GM23338 (cell line): ENCODE measurements around the gene OR51V1. TPM values are rescaled to one million over a fixed set of nuclear protein-coding genes. Genes with fewer than 3 reads are reported as not detected.
A peak's percentile ranks its signal among the peaks of the same experiment; 100 is the strongest.

Source experiments
- ATAC-seq: fragments of 200-7000 bp; cut with Tn5 transposase; 3 replicates; pipeline ENCODE4 v1.9.1; 2020
- DNase-seq: peaks from one replicate; pipeline ENCODE4 v3.0.0-alpha.2; 2015; ENCODE audit warnings: low spot score
- H2AFZ ChIP-seq: fragments of 200-600 bp; sonication (generic); 2 replicates; pipeline ENCODE4 v1.8.0; 2016; ENCODE audit warnings: antibody characterized with exemption, mild to moderate bottlenecking, moderate library complexity
- H3F3A ChIP-seq: fragments of 200-600 bp; sonication (generic); replicated peaks from 2 replicates; pipeline ENCODE4 v1.8.0; 2017; ENCODE audit warnings: antibody characterized with exemption, mixed run types, low read depth
- H3K27ac ChIP-seq: fragments of 200-600 bp; sonication (generic); 2 replicates; pipeline ENCODE4 v1.6.1; 2016; ENCODE audit warnings: low read depth
- H3K27me3 ChIP-seq: fragments of 200-600 bp; sonication (generic); 2 replicates; pipeline ENCODE4 v1.8.0; 2016; ENCODE audit warnings: mild to moderate bottlenecking, mixed run types, moderate library complexity; ENCODE audit not compliant: insufficient read depth
- H3K36me3 ChIP-seq: fragments of 200-600 bp; sonication (generic); 2 replicates; pipeline ENCODE4 v1.8.0; 2016; ENCODE audit warnings: mild to moderate bottlenecking; ENCODE audit not compliant: insufficient read depth
- H3K4me1 ChIP-seq: fragments of 200-600 bp; sonication (generic); 2 replicates; pipeline ENCODE4 v1.8.0; 2016; ENCODE audit warnings: mild to moderate bottlenecking, moderate library complexity; ENCODE audit not compliant: insufficient read depth
- H3K4me2 ChIP-seq: fragments of 200-600 bp; sonication (generic); 2 replicates; pipeline ENCODE4 v1.7.1; 2017; ENCODE audit warnings: mixed run types
- H3K4me3 ChIP-seq: fragments of 200-600 bp; sonication (generic); 2 replicates; pipeline ENCODE4 v1.6.1; 2016; ENCODE audit warnings: mixed run types
- H3K79me2 ChIP-seq: fragments of 200-600 bp; sonication (generic); replicated peaks from 2 replicates; pipeline ENCODE4 v1.8.0; 2017; ENCODE audit warnings: mild to moderate bottlenecking; ENCODE audit not compliant: insufficient read depth
- H3K9me2 ChIP-seq: fragments of 200-600 bp; sonication (generic); 2 replicates; pipeline ENCODE4 v1.8.0; 2017; ENCODE audit not compliant: insufficient read depth
- H4K20me1 ChIP-seq: fragments of 200-600 bp; sonication (generic); replicated peaks from 2 replicates; pipeline ENCODE4 v1.8.0; 2017; ENCODE audit warnings: mild to moderate bottlenecking; ENCODE audit not compliant: insufficient read depth
- H3K27ac Mint-ChIP-seq: 2 replicates; pipeline ENCODE4 v1.8.0; 2020; ENCODE audit warnings: inconsistent platforms, mild to moderate bottlenecking, moderate library complexity, mixed read lengths
- H3K27me3 Mint-ChIP-seq: 3 replicates; pipeline ENCODE4 v1.8.0; 2022; ENCODE audit warnings: low read depth, mild to moderate bottlenecking, moderate library complexity, mixed read lengths, inconsistent platforms; ENCODE audit not compliant: insufficient read depth, poor library complexity
- H3K36me3 Mint-ChIP-seq: 3 replicates; pipeline ENCODE4 v1.8.0; 2021; ENCODE audit warnings: low read depth, mild to moderate bottlenecking, inconsistent platforms, moderate library complexity, mixed read lengths
- H3K4me1 Mint-ChIP-seq: 3 replicates; pipeline ENCODE4 v1.8.0; 2020; ENCODE audit warnings: mild to moderate bottlenecking, inconsistent platforms, mixed read lengths
- H3K4me3 Mint-ChIP-seq: 3 replicates; pipeline ENCODE4 v1.8.0; 2021; ENCODE audit warnings: moderate library complexity, mild to moderate bottlenecking, inconsistent platforms, mixed read lengths
- H3K9me3 Mint-ChIP-seq: 3 replicates; pipeline ENCODE4 v1.8.0; 2020; ENCODE audit warnings: moderate library complexity, mild to moderate bottlenecking, inconsistent platforms, mixed read lengths
- CREB1 ChIP-seq: fragments of 250-450 bp; sonication (Bioruptor Pico); IDR thresholded peaks from 2 replicates; pipeline ENCODE4 v1.5.0; 2020; ENCODE audit warnings: low read depth, mild to moderate bottlenecking, moderate library complexity
- CTCF ChIP-seq, 2 experiments: fragments of 200-600 bp in 1 of 2; sonication (generic) in 1 of 2; conservative IDR thresholded peaks; 2 replicates each; pipeline versions ENCODE4 v1.5.1 to v1.6.1; 2016 to 2017; ENCODE audit warnings: antibody characterized with exemption in 2 of 2, low read depth in 2 of 2, mild to moderate bottlenecking in 2 of 2, moderate library complexity in 1 of 2
- ETS1 ChIP-seq: IDR thresholded peaks from 2 replicates; pipeline ENCODE4 v1.6.1; 2016; ENCODE audit warnings: antibody characterized with exemption
- POLR2AphosphoS5 ChIP-seq: IDR thresholded peaks from 2 replicates; pipeline ENCODE4 v1.6.1; 2016; ENCODE audit warnings: antibody characterized with exemption, low read depth
- REST ChIP-seq: IDR thresholded peaks from one replicate; pipeline ENCODE4 v1.6.1; 2018; ENCODE audit warnings: antibody characterized with exemption; ENCODE audit not compliant: unreplicated experiment
- ZNF114 ChIP-seq: fragments of 250-450 bp; sonication (Bioruptor Pico); IDR thresholded peaks from 2 replicates; pipeline ENCODE4 v1.5.0; 2020; ENCODE audit warnings: mild to moderate bottlenecking, moderate library complexity
- ZNF331 ChIP-seq: fragments of 250-450 bp; sonication (Bioruptor Pico); IDR thresholded peaks from 2 replicates; pipeline ENCODE4 v1.5.0; 2020; ENCODE audit warnings: low read depth, mild to moderate bottlenecking, moderate library complexity
- ZNF462 ChIP-seq: fragments of 250-450 bp; sonication (Bioruptor Pico); IDR thresholded peaks from 2 replicates; pipeline ENCODE4 v1.5.0; 2020; ENCODE audit warnings: mild to moderate bottlenecking, moderate library complexity
- polyA plus RNA-seq: library from polyadenylated mRNA; unstranded; fragments of >200 nt; fragmentation: Nextera tagmentation; extraction: Ambion mirVana; gene quantifications from 2 replicates; pipeline ENCODE4 v1.2.1, GENCODE V29; 2016
- total RNA-seq: library from RNA; depleted of rRNA; stranded (reverse); fragments of >200 nt; shearing (Covaris generic); gene quantifications from 2 replicates; pipeline ENCODE4 v1.2.3, GENCODE V29; 2014

Gene OR51V1
- total and polyA plus RNA-seq, 2 experiments from 2014 or later = not detected

GRCh38 chr11:5204787-5205186 lies 4.3 kb upstream of the OR51V1 start:
- no peaks in the 10 kb centered on the region for H3K36me3 ChIP-seq
- no peak overlapping the region for H3K4me2 ChIP-seq
- Mint-ChIP-seq H3K4me1 (0 out of 3 replicates have a peak, but pooled peaks cover 4% of the 10 kb centered on the region), H3K36me3 (no peaks in the 10 kb centered on the region), H3K27me3 (no peaks in the 10 kb centered on the region), H3K4me3 (no peak overlapping the region), H3K27ac (no peak overlapping the region), H3K9me3 (no peaks in the 10 kb centered on the region)
- 0 out of 2 replicates have a peak, but pooled peaks cover 7% of the 10 kb centered on the region for H3K4me1 ChIP-seq
- DNase-seq = peak; percentile 81
- no peak overlapping the region for H3K27ac ChIP-seq
- no peaks in the 10 kb centered on the region for H3K9me2 ChIP-seq
- no peaks in the 10 kb centered on the region for H3K27me3 ChIP-seq
- no peak overlapping the region for H3K4me3 ChIP-seq
- no peaks in the 10 kb centered on the region for H4K20me1 ChIP-seq
- TF ChIP-seq CREB1 (no peak), CTCF (conservative IDR thresholded peaks at IDR 0.05; ENCODE audit: low read depth in 2 of 2) (peak; percentile 72 to 82)
- H2AFZ ChIP-seq = no peak overlapping the region
- H3K79me2 ChIP-seq = no peaks in the 10 kb centered on the region
- H3F3A ChIP-seq = no peaks in the 10 kb centered on the region
- ATAC-seq = peak; percentile 95

GRCh38 chr11:5203366-5203765 lies 2.9 kb upstream of the OR51V1 start:
- Mint-ChIP-seq H3K36me3 (no peaks in the 10 kb centered on the region), H3K9me3 (no peaks in the 10 kb centered on the region), H3K27ac (no peak overlapping the region), H3K4me1 (no peaks in the 10 kb centered on the region), H3K27me3 (peaks cover 2% of the 10 kb centered on the region), H3K4me3 (no peak overlapping the region)
- Histone ChIP-seq H3F3A (no peaks in the 10 kb centered on the region), H3K9me2 (no peaks in the 10 kb centered on the region), H2AFZ (no peak overlapping the region), H4K20me1 (no peaks in the 10 kb centered on the region), H3K4me3 (no peak overlapping the region), H3K4me1 (0 out of 2 replicates have a peak, but pooled peaks cover 1% of the 10 kb centered on the region), H3K27ac (no peak overlapping the region), H3K79me2 (no peaks in the 10 kb centered on the region), H3K27me3 (no peaks in the 10 kb centered on the region), H3K4me2 (no peak overlapping the region), H3K36me3 (no peaks in the 10 kb centered on the region)
- ATAC-seq (no peak), DNase-seq (no peak)
- TF ChIP-seq ZNF462 (CRISPR knock-in tag) (no peak), ZNF114 (CRISPR knock-in tag) (no peak), REST (no peak), ETS1 (no peak), ZNF331 (no peak), POLR2AphosphoS5 (no peak), CREB1 (no peak)
